HepG2 (cell line): ENCODE data around the gene JMJD8. TPM values are rescaled to one million over a fixed set of nuclear protein-coding genes. Genes with fewer than 3 reads are reported as not detected.

Experiments used
- ATF4 ChIP-seq, 2 experiments: fragments of 450-650 bp in 1 of 2; sonication (generic) in 1 of 2; formaldehyde crosslinking; IDR thresholded peaks; 2 replicates each; pipeline versions ENCODE4 v1.5.0 to v1.8.0; 2020 to 2022; ENCODE audit warnings: mild to moderate bottlenecking in 1 of 2, missing genetic modification reagents in 1 of 2
- FOXK1 ChIP-seq: sonication (generic); formaldehyde crosslinking; IDR thresholded peaks from 2 replicates; pipeline ENCODE4 v1.4.0; 2020; ENCODE audit warnings: low read depth, missing genetic modification reagents, borderline replicate concordance
- GFI1 ChIP-seq: sonication (generic); formaldehyde crosslinking; IDR thresholded peaks from 2 replicates; pipeline ENCODE4 v1.5.0; 2020; ENCODE audit warnings: missing genetic modification reagents, mild to moderate bottlenecking, borderline replicate concordance
- GMEB2 ChIP-seq: IDR thresholded peaks from 2 replicates; pipeline ENCODE4 v1.6.1; 2016; ENCODE audit warnings: missing biosample characterization, missing genetic modification reagents, low read depth
- GPBP1L1 ChIP-seq: sonication (generic); formaldehyde crosslinking; IDR thresholded peaks from 2 replicates; pipeline ENCODE4 v1.5.0; 2020; ENCODE audit warnings: mild to moderate bottlenecking, missing genetic modification reagents
- KDM4B ChIP-seq: sonication (generic); formaldehyde crosslinking; IDR thresholded peaks from 2 replicates; pipeline ENCODE4 v1.4.0; 2020; ENCODE audit warnings: missing genetic modification reagents
- KLF16 ChIP-seq, 2 experiments: sonication (generic) in 1 of 2; formaldehyde crosslinking in 1 of 2; IDR thresholded peaks; 2 replicates each; pipeline versions ENCODE4 v1.6.1 to v1.8.0; 2016 to 2023; ENCODE audit warnings: missing genetic modification reagents in 2 of 2, missing compliant biosample characterization in 1 of 2
- MEF2D ChIP-seq: sonication (generic); formaldehyde crosslinking; IDR thresholded peaks from 2 replicates; pipeline ENCODE4 v1.5.1; 2020; ENCODE audit warnings: mild to moderate bottlenecking, missing genetic modification reagents
- MNT ChIP-seq: fragments of 450-650 bp; IDR thresholded peaks from 2 replicates; pipeline ENCODE4 v1.6.1; 2016
- SMAD3 ChIP-seq: sonication (generic); formaldehyde crosslinking; IDR thresholded peaks from 2 replicates; pipeline ENCODE4 v1.4.0; 2020; ENCODE audit warnings: missing genetic modification reagents
- SMARCC2 ChIP-seq: fragments of 450-650 bp; IDR thresholded peaks from 2 replicates; pipeline ENCODE4 v1.6.1; 2017; ENCODE audit warnings: antibody characterized with exemption, mild to moderate bottlenecking
- SRSF9 ChIP-seq: fragments of 200-400 bp; formaldehyde crosslinking; IDR thresholded peaks from 2 replicates; pipeline ENCODE4 v1.6.1; 2018; ENCODE audit warnings: borderline replicate concordance, mild to moderate bottlenecking, low read depth, low read length; ENCODE audit not compliant: insufficient read depth, poor library complexity, severe bottlenecking
- TEAD3 ChIP-seq: optimal IDR thresholded peaks from 2 replicates; pipeline ENCODE3; 2016; ENCODE audit warnings: borderline replicate concordance
- ZNF343 ChIP-seq: sonication (generic); formaldehyde crosslinking; IDR thresholded peaks from 2 replicates; pipeline ENCODE4 v1.4.0; 2020; ENCODE audit warnings: mild to moderate bottlenecking, missing genetic modification reagents
- ZNF441 ChIP-seq: sonication (generic); formaldehyde crosslinking; IDR thresholded peaks from 2 replicates; pipeline ENCODE4 v1.7.0; 2021; ENCODE audit warnings: missing genetic modification reagents, borderline replicate concordance
- ZNF562 ChIP-seq: sonication (generic); formaldehyde crosslinking; IDR thresholded peaks from 2 replicates; pipeline ENCODE4 v1.8.0; 2022; ENCODE audit warnings: missing genetic modification reagents, borderline replicate concordance
- ZNF788 ChIP-seq: sonication (generic); formaldehyde crosslinking; IDR thresholded peaks from 2 replicates; pipeline ENCODE4 v1.5.0; 2020; ENCODE audit warnings: mild to moderate bottlenecking, missing genetic modification reagents, borderline replicate concordance
- polyA plus RNA-seq, 8 experiments: library from polyadenylated mRNA; depleted of rRNA in 3 of 8; stranded (reverse) in 7 of 8; unstranded in 1 of 8; fragments of >200 nt; fragmentation: Illumina TruSeq in 4 of 8; extraction: Trizol in 4 of 8; gene quantifications; 2 replicates each; pipeline versions ENCODE4 v1.2.1 to v1.2.3, GENCODE V29; 2011 to 2016; ENCODE audit warnings: low read depth in 4 of 8, missing spikeins in 1 of 8, mixed read lengths in 1 of 8; ENCODE audit not compliant: insufficient read depth in 1 of 8
- total RNA-seq, 5 experiments: library from RNA; depleted of rRNA; stranded (reverse); fragments of >200 nt; fragmentation: Illumina TruSeq; extraction: Trizol; gene quantifications; 2 replicates each; pipeline ENCODE4 v1.2.3, GENCODE V29; 2016; ENCODE audit warnings: low read depth in 1 of 5
- TF ChIP-seq, protein P1 (sequence below): sonication (generic); formaldehyde crosslinking; conservative IDR thresholded peaks from 2 replicates; pipeline ENCODE4 v1.5.0; 2020; ENCODE audit warnings: missing genetic modification reagents
- TF ChIP-seq, protein P2 (sequence below): sonication (generic); formaldehyde crosslinking; IDR thresholded peaks from 2 replicates; pipeline ENCODE4 v1.4.0; 2020; ENCODE audit warnings: mild to moderate bottlenecking, missing genetic modification reagents
- TF ChIP-seq, protein P3 (sequence below): IDR thresholded peaks from 2 replicates; pipeline ENCODE4 v1.6.1; 2016; ENCODE audit warnings: control low read depth

The JMJD8 gene
- total and polyA plus RNA-seq, 2 of the 13 experiments (the other 11 are each of a cell fraction or from before 2014, with no cell fraction given), result 2.6 to 11.8 TPM

DNA sequence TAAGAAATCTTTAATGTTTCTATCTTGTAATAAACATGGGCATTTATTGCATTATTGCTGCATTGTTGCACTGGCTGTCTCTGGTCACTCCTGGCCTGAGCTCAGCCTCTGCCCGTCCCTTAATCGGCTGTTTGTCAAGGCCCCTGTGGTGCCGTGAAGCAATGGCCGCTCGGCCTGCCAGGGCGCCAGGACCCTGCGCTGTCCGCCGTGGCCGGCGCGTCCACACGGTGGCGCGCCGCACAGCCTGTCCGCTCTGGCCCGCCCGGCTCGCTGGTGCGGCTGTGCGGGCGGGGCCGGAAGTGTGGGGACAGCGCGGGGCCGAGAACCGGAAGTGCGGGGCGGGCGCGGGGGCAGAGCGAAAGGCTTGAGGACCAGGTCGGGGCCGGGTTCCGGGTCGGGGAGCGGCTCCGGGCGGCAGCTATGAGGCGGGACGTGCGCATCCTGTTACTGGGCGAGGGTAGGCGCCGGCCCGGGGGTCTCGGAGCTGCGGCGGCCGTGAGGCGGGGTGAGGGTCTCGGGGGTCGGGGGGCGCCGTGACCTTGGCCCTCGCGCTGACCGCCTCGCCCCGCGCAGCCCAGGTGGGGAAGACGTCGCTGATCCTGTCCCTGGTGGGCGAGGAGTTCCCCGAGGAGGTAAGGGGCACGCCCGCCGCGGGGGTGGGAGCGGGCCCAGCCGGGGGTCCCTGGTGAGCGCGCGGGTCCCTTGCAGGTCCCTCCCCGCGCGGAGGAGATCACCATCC, 16.2 kb downstream of the JMJD8 start, which contains the start of gene RHOT2 (continued):
- TF ChIP-seq SRSF9 (no peak), GFI1 (no peak), MNT (no peak), ATF4 (CRISPR knock-in tag; IDR thresholded peaks at IDR 0.05) (peak in 1 of 2 experiments; percentile 54; a peak in 1 of 4 replicates), GMEB2 (no peak), GPBP1L1 (no peak), FOXK1 (CRISPR knock-in tag) (peak; percentile 59; the same call in 1 of the 2 replicates), MEF2D (CRISPR knock-in tag) (no peak), SMAD3 (CRISPR knock-in tag) (no peak), SMARCC2 (no peak), KLF16 (CRISPR knock-in tag; IDR thresholded peaks at IDR 0.05) (peak in 1 of 2 experiments; percentile 63; a peak in 1 of 4 replicates), ZNF562 (CRISPR knock-in tag) (no peak), KDM4B (CRISPR knock-in tag) (no peak), ZNF343 (no peak), ZNF788 (CRISPR knock-in tag) (peak; percentile 86; the same call in 1 of the 2 replicates), TEAD3 (CRISPR knock-in tag) (no peak), ZNF441 (peak; percentile 65; the same call in 1 of the 2 replicates)
- TF ChIP-seq, protein P1, sequence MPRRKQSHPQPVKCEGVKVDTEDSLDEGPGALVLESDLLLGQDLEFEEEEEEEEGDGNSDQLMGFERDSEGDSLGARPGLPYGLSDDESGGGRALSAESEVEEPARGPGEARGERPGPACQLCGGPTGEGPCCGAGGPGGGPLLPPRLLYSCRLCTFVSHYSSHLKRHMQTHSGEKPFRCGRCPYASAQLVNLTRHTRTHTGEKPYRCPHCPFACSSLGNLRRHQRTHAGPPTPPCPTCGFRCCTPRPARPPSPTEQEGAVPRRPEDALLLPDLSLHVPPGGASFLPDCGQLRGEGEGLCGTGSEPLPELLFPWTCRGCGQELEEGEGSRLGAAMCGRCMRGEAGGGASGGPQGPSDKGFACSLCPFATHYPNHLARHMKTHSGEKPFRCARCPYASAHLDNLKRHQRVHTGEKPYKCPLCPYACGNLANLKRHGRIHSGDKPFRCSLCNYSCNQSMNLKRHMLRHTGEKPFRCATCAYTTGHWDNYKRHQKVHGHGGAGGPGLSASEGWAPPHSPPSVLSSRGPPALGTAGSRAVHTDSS, result no peak
- TF ChIP-seq, protein P2, sequence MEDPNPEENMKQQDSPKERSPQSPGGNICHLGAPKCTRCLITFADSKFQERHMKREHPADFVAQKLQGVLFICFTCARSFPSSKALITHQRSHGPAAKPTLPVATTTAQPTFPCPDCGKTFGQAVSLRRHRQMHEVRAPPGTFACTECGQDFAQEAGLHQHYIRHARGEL (CRISPR knock-in tag), result no peak
- TF ChIP-seq, protein P3, sequence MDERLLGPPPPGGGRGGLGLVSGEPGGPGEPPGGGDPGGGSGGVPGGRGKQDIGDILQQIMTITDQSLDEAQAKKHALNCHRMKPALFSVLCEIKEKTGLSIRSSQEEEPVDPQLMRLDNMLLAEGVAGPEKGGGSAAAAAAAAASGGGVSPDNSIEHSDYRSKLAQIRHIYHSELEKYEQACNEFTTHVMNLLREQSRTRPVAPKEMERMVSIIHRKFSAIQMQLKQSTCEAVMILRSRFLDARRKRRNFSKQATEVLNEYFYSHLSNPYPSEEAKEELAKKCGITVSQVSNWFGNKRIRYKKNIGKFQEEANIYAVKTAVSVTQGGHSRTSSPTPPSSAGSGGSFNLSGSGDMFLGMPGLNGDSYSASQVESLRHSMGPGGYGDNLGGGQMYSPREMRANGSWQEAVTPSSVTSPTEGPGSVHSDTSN (CRISPR knock-in tag), result no peak
